Hippocampal formation (tissue), 2 donors: ENCODE results near the gene PTPDC1.

ENCODE experiments used
- DNase-seq, 2 donors: peaks; one replicate each; lab custom pipeline; 2025; lab: John Stamatoyannopoulos, UW

The PTPDC1 gene, protein sequence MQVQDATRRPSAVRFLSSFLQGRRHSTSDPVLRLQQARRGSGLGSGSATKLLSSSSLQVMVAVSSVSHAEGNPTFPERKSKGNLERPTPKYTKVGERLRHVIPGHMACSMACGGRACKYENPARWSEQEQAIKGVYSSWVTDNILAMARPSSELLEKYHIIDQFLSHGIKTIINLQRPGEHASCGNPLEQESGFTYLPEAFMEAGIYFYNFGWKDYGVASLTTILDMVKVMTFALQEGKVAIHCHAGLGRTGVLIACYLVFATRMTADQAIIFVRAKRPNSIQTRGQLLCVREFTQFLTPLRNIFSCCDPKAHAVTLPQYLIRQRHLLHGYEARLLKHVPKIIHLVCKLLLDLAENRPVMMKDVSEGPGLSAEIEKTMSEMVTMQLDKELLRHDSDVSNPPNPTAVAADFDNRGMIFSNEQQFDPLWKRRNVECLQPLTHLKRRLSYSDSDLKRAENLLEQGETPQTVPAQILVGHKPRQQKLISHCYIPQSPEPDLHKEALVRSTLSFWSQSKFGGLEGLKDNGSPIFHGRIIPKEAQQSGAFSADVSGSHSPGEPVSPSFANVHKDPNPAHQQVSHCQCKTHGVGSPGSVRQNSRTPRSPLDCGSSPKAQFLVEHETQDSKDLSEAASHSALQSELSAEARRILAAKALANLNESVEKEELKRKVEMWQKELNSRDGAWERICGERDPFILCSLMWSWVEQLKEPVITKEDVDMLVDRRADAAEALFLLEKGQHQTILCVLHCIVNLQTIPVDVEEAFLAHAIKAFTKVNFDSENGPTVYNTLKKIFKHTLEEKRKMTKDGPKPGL

DNA sequence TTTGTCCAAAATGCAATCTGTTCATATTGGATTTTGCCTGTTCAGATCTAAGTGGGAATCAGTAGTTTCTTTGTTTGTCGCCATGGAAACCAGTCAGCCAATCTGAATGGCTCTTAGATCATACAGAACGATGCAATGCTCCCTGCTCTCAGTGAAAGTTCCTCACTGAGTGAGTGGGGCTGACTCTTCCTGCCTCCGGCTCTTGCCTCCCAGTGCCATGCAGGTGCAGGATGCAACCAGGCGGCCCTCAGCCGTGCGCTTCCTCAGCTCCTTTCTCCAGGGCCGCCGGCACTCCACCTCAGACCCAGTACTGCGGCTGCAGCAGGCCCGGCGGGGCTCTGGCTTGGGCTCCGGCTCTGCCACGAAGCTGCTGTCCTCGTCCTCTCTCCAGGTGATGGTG, at the start of gene PTPDC1:
PTPDC1 (plus strand) TSS at position 151 of the 400 bp plus-strand sequence; CDS start at position 218, 67 bp downstream.
- DNase-seq = peak; percentile 63 to 89

DNA sequence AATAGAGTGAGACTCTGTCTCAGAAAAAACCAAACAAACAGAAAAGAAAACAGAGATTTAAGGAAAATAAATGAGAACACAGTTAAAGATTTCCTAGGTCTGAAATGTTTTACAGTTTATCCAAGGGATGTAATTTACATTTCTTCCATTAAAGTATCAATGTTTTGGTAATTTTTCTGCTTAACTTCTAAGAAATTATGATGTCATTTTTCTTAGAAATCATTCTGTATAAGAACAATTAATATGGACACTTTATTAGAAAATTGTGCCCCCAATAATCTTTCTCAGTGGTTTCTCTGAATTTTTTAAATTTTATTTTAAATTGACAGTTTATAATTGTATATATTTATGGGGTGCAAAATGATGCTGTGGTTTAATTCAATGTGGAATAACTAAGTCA, 49.8 kb upstream of the PTPDC1 start:
- DNase-seq = no peak

DNA sequence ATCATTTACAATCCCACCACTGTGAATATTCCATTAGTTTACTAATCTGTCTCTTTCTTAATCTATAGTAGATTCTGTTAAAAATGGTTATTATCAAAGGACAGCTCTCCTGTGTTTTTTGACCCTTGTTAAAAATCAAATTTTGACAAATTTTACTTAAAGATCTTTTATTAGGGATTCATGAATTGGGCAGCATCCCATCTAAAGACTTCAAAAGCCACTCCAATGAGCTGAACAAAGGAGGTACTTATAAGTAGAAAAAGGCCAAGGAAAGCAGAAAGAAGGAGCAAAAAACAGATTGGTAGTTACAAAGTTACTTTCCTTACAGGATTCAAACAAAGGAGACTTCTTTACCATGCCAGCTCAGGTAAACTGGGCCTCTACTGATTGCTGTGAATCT, 44.5 kb upstream of the PTPDC1 start:
- DNase-seq = no peak

DNA sequence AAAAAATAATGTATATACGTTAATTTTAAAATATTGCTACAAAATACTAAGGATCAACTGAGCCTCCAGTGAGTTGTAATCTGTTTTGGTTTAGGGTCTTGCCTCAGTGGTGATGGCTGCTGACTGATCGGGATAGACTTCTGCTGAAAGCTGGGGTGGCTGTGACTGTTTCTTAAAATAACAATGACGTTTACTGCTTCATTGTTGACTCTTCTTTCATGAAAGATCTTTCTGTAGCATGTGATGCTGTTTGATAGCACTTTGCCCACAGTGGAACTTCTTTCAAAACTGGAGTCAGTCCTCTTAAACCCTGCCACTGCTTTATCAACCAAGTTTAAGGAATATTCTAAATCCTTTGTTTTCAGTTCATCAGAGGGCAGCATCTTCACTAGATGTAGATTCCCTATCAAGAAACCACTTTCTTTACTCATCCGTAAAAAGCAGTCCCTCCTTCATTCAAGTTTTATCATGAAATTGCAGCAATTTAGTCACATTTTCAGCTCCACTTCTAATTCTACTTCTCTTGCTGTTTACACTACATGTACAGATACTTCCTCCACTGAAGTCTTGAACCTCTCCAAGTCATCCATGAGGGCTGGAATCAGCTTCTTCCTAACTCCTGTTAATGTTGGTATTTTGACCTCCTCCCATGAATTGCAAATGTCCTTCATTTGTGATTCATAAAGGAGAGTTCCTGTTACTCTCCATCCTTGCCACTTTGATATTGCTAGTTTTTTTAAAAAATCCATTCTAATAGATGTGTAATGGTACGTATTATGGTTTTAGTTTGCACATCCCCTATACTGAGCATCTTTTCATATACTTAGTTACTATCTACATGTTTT, 41.5 kb upstream of the PTPDC1 start:
- no peak for DNase-seq

DNA sequence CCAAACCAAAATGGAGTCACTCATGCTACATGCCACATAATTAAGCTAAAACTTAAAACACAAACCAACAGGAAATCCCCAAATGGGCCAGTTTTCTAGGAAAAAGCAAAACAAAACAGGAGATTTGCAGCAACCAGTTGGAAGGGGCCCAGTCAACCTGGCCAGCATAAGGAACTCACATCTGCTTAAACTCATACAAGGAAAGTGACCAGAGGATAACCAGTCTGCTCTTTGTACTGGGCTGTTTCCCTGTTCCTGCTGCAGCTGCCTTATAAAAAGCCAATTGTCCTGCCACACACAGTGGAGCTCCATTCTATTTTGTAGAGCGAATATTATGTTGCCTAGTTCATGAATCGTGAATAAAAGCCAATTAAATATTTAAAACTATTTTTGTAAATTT, 29.5 kb upstream of the PTPDC1 start:
- DNase-seq = peak in 1 of 2 donors; percentile 45

DNA sequence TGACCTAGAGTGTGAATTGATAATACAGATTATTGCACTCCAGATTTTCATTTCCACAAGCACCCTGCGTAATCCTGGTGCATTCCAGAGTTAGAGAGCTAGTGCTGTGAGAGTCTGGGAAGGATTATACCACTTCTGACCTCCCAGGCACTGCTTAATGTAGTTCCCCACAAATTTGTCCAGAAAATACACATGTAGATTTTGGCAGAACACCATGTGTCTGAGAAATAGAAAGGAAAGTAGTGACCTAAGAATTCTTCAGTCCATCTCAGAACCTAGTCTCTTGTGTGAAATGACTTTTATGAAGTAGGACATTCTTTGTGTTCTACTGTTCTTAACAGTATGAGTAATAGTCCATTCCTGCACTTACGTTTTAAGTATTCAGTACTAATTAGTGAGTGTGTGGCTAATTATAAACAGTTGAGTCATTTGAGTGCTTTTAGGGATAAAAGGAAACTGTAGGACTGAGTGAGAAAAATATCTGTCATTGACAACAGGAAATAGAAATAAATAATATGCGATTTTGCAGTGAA, 27.8 kb upstream of the PTPDC1 start:
- DNase-seq = no peak

DNA sequence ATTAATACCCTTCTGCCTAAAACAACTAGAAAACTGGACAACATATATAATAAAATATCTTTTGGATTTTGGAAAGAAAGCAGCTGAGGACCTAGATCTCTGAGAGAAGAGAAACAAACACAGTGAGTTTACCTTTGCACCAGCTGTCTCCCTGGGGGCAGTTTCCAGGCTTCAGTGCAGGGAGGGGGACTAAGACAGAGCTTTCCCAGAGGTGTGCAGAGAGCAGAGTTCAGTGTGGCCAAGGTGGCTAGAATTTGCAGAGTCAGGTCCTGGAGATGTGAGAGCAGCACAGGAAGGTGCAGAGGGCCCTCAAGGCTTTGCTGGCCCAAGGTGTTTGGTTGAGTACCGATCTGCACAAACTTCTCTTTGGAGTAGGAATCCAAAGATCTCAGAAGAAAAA, 26.3 kb upstream of the PTPDC1 start:
- DNase-seq = no peak

DNA sequence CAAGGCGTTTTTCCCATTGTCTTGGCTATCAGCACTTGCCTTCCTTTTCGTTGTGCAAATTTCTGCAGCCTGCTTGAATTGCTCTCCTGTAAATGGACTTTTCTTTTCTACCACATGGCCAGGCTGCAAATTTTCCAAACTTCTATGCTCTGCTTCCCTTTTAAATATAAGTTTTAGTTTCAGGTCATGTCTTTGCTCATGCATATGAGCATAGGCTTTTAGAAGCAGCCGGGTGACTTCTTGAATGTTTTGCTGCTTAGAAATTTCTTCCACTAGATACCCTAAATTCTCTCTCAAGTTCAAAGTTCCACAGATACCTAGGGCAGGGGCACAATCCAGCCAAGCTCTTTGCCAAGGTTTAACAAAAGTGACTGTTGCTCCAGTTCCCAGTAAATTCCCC, 22.4 kb upstream of the PTPDC1 start:
- DNase-seq = no peak

DNA sequence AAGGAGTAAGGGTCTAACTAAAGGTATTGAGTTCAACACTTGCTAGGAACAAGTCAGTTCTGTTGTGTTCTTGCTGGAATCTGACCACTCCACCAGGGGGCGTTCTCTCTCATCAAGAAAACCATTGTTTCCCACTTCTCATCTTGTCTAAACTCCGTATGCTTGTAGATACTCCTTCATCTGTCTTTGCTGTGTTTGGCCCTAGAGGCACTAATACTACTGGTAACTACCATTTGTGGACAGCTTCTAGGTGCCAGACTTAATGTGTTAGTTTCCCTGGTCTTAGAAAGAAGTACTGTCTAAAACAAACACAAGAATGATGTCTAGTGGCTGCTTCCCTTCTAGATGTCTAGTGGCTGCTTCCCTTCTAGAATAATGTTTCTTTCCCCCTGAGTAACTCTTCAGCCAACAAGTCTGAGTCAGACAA, 18.7 kb upstream of the PTPDC1 start:
- peak; percentile 65 to 74 for DNase-seq

DNA sequence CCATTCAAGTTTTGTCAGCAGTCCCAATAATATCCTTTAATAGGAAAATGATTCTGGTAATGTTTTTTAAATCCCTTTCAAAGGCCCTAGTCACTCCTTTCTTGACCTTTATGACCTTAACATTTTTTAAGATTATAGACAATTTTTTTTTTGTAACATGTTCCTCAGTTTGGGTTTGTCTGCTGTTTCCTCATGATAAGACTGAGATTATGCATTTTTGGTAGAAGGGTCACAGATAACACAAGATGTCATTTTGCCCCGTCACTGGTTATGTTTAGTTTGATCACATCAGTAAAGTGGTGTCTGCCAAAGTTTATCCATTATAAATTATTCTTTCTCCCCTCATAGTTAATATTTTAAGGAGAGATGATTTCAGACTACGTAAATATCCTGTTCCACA, 16.0 kb upstream of the PTPDC1 start:
- DNase-seq = no peak

DNA sequence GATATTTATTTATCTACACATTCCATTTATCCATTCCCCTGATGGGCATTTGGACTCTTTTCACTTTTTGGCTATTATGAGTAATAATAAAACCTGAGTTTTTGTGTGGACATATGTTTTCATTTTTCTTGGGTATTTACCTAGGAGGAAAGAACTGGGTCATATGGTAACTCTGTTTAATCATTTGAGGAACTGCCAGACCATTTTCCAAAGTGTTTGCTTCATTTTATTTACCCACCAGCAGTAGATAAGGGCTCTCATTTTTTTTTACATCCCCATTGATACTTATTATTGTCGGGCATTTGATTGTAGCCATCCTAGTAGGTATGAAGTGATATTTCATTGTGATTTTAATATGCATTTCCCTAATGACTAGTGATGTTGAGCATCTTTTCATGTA, 7.7 kb upstream of the PTPDC1 start:
- DNase-seq = no peak

DNA sequence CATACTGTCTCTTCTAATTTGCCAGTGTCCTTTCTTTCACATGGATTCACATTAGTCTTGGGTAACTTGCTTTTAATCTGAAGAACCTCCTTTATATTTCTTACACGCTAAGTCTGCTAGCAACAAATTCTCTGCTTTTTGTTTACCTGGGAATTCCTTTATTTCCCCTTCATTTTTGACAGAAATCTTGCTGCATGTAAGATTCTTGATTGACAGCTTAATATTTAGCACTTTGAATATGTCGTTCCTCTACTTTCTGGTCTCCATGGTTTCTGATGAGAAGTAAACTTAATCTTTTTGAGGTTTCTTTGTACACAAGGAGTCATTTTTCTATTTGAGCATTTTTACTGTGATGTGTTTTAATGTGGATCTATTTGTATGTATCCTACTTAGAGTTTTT, 6.2 kb upstream of the PTPDC1 start:
- DNase-seq = no peak

DNA sequence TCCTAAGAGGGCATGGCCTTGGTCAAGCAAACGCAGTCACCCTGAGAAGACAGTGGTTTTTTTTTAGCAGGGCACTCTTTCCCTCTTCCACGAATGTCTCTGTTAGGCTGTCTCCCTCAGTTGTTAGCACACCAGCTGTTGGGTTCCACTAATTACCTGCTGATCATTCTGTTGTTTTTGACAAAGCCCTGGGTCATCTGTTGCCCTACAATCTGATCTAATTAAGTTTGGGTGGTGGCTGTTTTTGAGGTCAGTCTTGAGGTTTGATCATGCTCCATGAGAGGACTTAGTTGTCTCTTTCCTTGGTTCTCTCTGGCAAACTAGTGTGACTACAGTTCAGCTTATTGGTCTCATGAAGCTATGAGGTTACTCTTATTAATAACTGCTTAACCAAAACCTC, 5.0 kb upstream of the PTPDC1 start:
- no peak for DNase-seq

DNA sequence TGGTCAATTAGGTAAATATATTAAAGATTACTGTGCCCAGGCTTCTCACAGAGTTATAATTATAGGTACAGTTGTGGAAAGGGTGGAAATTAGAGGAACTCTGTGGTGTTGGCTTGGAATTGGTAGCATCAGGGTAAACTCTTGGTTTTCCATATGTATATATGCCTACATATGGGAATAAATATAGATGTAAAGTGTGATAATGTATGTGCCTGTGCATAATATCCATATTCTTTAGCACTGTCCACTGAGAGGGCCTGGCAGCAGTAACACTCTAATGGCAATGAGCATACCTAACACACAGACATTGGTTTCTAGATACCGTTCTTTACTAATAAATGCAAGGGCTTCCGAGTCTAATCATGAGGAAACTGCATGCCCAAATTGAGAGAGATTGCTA, 4.0 kb upstream of the PTPDC1 start:
- DNase-seq = no peak

DNA sequence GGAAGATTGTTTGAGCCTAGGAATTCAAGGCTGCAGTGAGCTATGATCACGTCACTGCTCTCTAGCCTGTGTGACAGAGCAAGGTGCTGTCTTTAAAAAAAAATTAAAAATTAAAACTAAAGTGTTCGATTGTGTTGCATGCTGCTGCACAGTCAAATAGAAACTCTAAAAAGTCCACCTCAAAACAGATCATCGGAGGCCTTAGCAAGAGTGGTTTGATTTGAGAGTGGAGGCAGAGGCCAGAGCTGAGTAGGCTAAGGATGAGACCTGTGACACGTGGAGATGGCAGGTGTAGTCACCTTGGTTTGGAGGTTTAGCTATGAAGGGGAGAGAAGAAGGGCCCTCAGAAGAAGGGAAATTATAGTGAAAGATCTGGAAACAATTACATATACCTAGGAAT, 2.8 kb upstream of the PTPDC1 start:
- DNase-seq = no peak

DNA sequence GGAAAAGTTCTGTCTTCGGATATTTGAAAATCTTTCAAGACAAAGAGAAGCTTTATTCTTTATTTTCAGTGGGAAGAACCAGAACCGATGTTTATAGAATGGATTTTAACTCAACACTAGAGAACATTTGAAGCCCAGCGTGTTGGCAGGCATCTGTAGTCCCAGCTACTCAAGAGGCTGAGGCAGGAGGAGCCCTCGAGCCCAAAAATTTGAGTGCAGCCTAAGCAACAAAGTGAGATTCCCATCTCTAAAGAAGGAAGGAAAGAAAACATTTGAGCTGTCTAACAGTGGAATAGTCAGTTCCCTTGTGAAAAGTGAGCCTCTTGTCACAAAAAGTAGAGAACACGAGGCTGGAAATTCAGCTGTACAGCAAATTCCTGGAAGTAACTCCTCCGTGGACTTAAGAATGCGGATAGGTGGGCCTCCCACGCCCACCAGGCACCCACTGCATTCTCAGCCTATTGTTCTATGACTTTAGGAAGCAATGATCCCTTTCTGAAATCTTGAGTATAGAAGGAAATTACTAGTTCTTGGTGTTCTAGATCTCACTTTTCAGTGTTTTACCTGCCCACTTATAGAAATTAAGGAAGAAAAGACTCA, 2.3 kb upstream of the PTPDC1 start:
- DNase-seq = no peak

DNA sequence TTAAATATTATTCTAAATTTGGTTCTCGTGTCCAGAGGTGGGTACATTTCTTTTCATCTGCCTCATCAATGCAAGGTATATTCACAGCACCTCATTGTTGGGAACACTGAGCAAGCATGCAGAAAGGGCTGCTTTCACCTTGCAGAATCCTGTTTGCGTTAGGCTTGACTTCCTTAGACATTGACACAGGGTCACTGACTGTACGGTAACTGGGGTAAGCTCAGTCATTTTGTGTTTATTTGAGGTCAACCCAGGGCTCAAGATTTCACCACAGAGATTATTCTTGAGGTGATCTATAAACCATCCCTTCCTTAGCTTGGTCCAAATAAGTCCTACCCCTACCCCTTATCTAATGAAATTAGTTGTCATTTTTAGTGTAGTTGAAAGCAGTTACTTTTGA, 1.7 kb upstream of the PTPDC1 start:
- DNase-seq = no peak

DNA sequence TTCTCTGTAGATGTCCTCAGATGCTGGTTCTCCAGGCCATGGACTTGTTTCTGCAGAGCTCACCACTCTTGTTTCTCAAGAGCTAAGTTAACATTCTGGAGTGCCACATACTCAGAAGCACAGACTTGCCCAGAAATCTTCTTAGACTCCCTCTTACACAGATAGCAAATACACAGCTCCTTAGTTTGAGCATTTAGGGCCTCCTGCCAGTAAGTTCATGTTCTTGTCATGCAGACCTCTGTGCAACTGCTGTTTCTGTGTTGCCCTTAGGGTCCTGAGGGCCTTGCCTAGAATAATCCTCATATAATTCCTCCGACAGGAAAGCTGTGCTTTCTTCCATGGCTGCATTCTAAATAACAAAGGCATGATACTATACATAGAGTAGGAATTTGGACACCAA, 1.3 kb upstream of the PTPDC1 start:
- DNase-seq = peak in 1 of 2 donors; percentile 14

DNA sequence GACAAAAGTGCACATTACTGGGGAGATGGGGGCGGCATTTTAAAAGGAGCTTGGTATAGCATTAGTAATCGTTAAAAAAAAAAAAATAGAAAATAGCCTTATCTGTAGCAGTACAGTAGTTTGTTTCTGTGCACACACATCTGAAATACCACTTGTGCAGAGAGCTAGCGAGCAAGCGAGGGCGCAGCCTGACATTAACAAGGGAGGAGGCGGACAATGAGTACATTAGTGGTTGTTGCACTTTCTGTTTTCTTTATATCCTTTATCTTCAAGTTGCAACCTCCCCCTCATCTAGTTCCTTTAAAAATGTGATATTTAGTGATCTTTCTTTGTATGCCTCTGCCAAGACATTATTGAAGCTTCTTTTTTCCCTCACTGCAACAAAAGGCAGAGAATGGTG, 880 bp upstream of the PTPDC1 start:
- DNase-seq = peak; percentile 9 to 73

DNA sequence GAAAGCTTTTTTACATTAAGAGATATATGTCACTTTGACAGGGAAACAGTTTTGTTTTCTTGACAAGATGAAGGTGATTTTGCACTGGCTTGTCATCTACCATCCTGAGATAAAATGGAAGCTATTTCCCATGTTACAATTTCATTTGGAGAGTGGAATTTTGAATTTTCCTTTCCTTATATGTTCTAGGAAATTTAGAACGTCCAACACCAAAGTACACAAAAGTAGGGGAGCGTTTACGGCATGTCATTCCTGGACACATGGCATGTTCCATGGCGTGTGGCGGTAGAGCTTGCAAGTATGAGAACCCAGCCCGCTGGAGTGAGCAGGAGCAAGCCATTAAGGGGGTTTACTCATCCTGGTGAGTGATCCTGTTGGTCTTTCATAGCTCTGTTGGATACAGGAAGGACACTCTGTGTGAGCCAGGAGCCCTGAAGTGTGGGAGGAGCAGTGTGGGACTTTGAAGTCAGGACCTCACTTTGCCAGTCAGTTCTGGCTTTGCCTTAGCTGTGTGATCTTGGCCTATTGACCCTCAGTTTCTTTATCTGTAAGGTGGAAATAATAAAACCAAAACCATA, 887 bp downstream of the PTPDC1 start:
- DNase-seq = peak in 1 of 2 donors; percentile 8
